WTC11 (cell line): ENCODE results near the gene SPATA2L. TPM values are rescaled to one million over a fixed set of nuclear protein-coding genes. Genes with fewer than 3 reads are reported as not detected.

ENCODE experiments used
- ATAC-seq: fragments of 200-7000 bp; cut with Tn5 transposase; 2 replicates; pipeline ENCODE4 v1.10.0; 2021; ENCODE audit warnings: mild to moderate bottlenecking, moderate library complexity
- CTCF ChIA-PET: fragments of 300-600 bp; sonication (Branson Sonifier 250); formaldehyde crosslinking; loops from one replicate; lab custom pipeline; 2021; ENCODE audit warnings: antibody characterized with exemption; lab: Charles Lee
- POLR2A ChIA-PET: fragments of 350-600 bp; sonication (Branson Sonifier 250); formaldehyde crosslinking; loops from one replicate; lab custom pipeline; 2021; ENCODE audit warnings: antibody characterized with exemption; lab: Charles Lee
- DNase-seq: peaks from one replicate; pipeline ENCODE4 v3.0.0; 2021; ENCODE audit warnings: low spot score
- H3K27ac Mint-ChIP-seq: 2 replicates; pipeline ENCODE4 v1.8.0; 2021; ENCODE audit warnings: mixed read lengths
- H3K27me3 Mint-ChIP-seq: 2 replicates; pipeline ENCODE4 v1.8.0; 2021; ENCODE audit warnings: low read depth, mild to moderate bottlenecking, moderate library complexity, mixed read lengths
- H3K36me3 Mint-ChIP-seq: 2 replicates; pipeline ENCODE4 v1.8.0; 2021; ENCODE audit warnings: mixed read lengths
- H3K4me1 Mint-ChIP-seq: 2 replicates; pipeline ENCODE4 v1.8.0; 2022; ENCODE audit warnings: mixed read lengths
- H3K4me3 Mint-ChIP-seq: 2 replicates; pipeline ENCODE4 v1.8.0; 2021; ENCODE audit warnings: mild to moderate bottlenecking, moderate library complexity, mixed read lengths
- H3K9me3 Mint-ChIP-seq: 2 replicates; pipeline ENCODE4 v1.8.0; 2021; ENCODE audit warnings: mixed read lengths
- ATF6 ChIP-seq: sonication (generic); formaldehyde crosslinking; IDR thresholded peaks from 2 replicates; pipeline ENCODE4 v1.8.1; 2023; ENCODE audit warnings: mild to moderate bottlenecking, missing genetic modification reagents
- CDX4 ChIP-seq: fragments of 250-450 bp; sonication (Bioruptor Pico); IDR thresholded peaks from 2 replicates; pipeline ENCODE4 v1.9.0; 2021; ENCODE audit warnings: moderate library complexity, mild to moderate bottlenecking, inconsistent platforms, borderline replicate concordance
- CREM ChIP-seq: sonication (generic); formaldehyde crosslinking; IDR thresholded peaks from 2 replicates; pipeline ENCODE4 v1.8.1; 2022; ENCODE audit warnings: mild to moderate bottlenecking, missing genetic modification reagents, moderate library complexity
- ELF4 ChIP-seq: sonication (generic); formaldehyde crosslinking; IDR thresholded peaks from 2 replicates; pipeline ENCODE4 v1.8.1; 2022; ENCODE audit warnings: low read depth, mild to moderate bottlenecking, moderate library complexity, missing genetic modification reagents
- ESRRA ChIP-seq: sonication (generic); formaldehyde crosslinking; IDR thresholded peaks from 2 replicates; pipeline ENCODE4 v1.8.1; 2022; ENCODE audit warnings: mild to moderate bottlenecking, missing genetic modification reagents, borderline replicate concordance
- ETV6 ChIP-seq: sonication (generic); formaldehyde crosslinking; IDR thresholded peaks from 2 replicates; pipeline ENCODE4 v1.8.1; 2022; ENCODE audit warnings: mild to moderate bottlenecking, missing genetic modification reagents
- FOXK1 ChIP-seq: sonication (generic); formaldehyde crosslinking; IDR thresholded peaks from 2 replicates; pipeline ENCODE4 v1.8.0; 2022; ENCODE audit warnings: mild to moderate bottlenecking, moderate library complexity, missing genetic modification reagents
- FOXP1 ChIP-seq: sonication (generic); formaldehyde crosslinking; IDR thresholded peaks from 2 replicates; pipeline ENCODE4 v1.8.0; 2022; ENCODE audit warnings: missing genetic modification reagents, mild to moderate bottlenecking, moderate library complexity, borderline replicate concordance
- GABPB1 ChIP-seq: sonication (generic); formaldehyde crosslinking; IDR thresholded peaks from 2 replicates; pipeline ENCODE4 v1.8.1; 2023; ENCODE audit warnings: mild to moderate bottlenecking, missing genetic modification reagents
- NFYB ChIP-seq: sonication (generic); formaldehyde crosslinking; conservative IDR thresholded peaks from 2 replicates; pipeline ENCODE4 v1.8.0; 2022; ENCODE audit warnings: low read depth, missing genetic modification reagents
- PRDM15 ChIP-seq: sonication (generic); formaldehyde crosslinking; IDR thresholded peaks from 2 replicates; pipeline ENCODE4 v1.8.0; 2022; ENCODE audit warnings: missing genetic modification reagents
- PREB ChIP-seq: sonication (generic); formaldehyde crosslinking; IDR thresholded peaks from 2 replicates; pipeline ENCODE4 v1.8.1; 2022; ENCODE audit warnings: mild to moderate bottlenecking, missing genetic modification reagents, moderate library complexity, borderline replicate concordance
- SP1 ChIP-seq: sonication (generic); formaldehyde crosslinking; conservative IDR thresholded peaks from 2 replicates; pipeline ENCODE4 v1.8.1; 2022; ENCODE audit warnings: missing genetic modification reagents
- USF1 ChIP-seq: sonication (generic); formaldehyde crosslinking; IDR thresholded peaks from 2 replicates; pipeline ENCODE4 v1.8.0; 2022; ENCODE audit warnings: mild to moderate bottlenecking, missing genetic modification reagents
- USF2 ChIP-seq: sonication (generic); formaldehyde crosslinking; IDR thresholded peaks from 2 replicates; pipeline ENCODE4 v1.8.1; 2023; ENCODE audit warnings: mild to moderate bottlenecking, missing genetic modification reagents, moderate library complexity
- ZBTB21 ChIP-seq: sonication (generic); formaldehyde crosslinking; IDR thresholded peaks from 2 replicates; pipeline ENCODE4 v1.8.1; 2023; ENCODE audit warnings: mild to moderate bottlenecking, missing genetic modification reagents, borderline replicate concordance
- ZMAT4 ChIP-seq: fragments of 250-450 bp; sonication (Bioruptor Pico); IDR thresholded peaks from 2 replicates; pipeline ENCODE4 v1.9.0; 2021; ENCODE audit warnings: mild to moderate bottlenecking
- ZNF263 ChIP-seq: sonication (generic); formaldehyde crosslinking; IDR thresholded peaks from 2 replicates; pipeline ENCODE4 v1.8.1; 2022; ENCODE audit warnings: low read depth, mild to moderate bottlenecking, moderate library complexity, missing genetic modification reagents
- ZNF532 ChIP-seq: fragments of 250-450 bp; sonication (Bioruptor Pico); IDR thresholded peaks from 2 replicates; pipeline ENCODE4 v1.9.0; 2021; ENCODE audit warnings: mild to moderate bottlenecking, borderline replicate concordance
- total RNA-seq: library from RNA; stranded (reverse); gene quantifications from 3 replicates; pipeline ENCODE4 v1.2.3, GENCODE V29; 2021

SPATA2L gene
- total RNA-seq, 1 experiment from 2014 or later = 15.7 TPM

- TF ChIP-seq ELF4 (CRISPR knock-in tag) (0 out of 2 replicates have a peak, but pooled peaks have one; percentile 35), ESRRA (CRISPR knock-in tag) (no peak), ATF6 (no peak), CDX4 (no peak), PRDM15 (CRISPR knock-in tag) (no peak), ZNF263 (CRISPR knock-in tag) (no peak), FOXP1 (CRISPR knock-in tag) (0 out of 2 replicates have a peak, but pooled peaks have one; percentile 57), PREB (CRISPR knock-in tag) (0 out of 2 replicates have a peak, but pooled peaks have one; percentile 80), ZMAT4 (CRISPR knock-in tag) (no peak)
Observed at GRCh38 chr16:89700649-89701424, 668 bp downstream of the SPATA2L start (continued).

GRCh38 chr16:89700100-89700648 is 1.3 kb downstream of the SPATA2L start:
- Mint-ChIP-seq H3K27ac (no peak overlapping the region; the same call in 1 of the 2 replicates), H3K27me3 (peaks cover 25% of the 10 kb centered on the region), H3K36me3 (peaks cover 3% of the 10 kb centered on the region; the same call in 1 of the 2 replicates), H3K9me3 (no peaks in the 10 kb centered on the region), H3K4me1 (peaks cover 12% of the 10 kb centered on the region), H3K4me3 (peak overlapping the region; percentile 64)
- ChIA-PET POLR2A (interaction anchor here (0.9 to 2.6 kb wide), 7 partner anchors 11 to 892 kb away, joined by 3 to 18 read pairs (median 6); partner anchors contain the start of genes CDK10, CHMP1A and SPATA33), CTCF (interaction anchor here (0.6 to 3.6 kb wide), 37 partner anchors 10 to 507 kb away, joined by 3 to 36 read pairs (median 4); partner anchors contain the start of genes CDK10, CHMP1A, MC1R and SPATA33)
- ATAC-seq = peak; percentile 59
- peak; percentile 100 for DNase-seq
- TF ChIP-seq CREM (CRISPR knock-in tag) (peak; percentile 79; the same call in 1 of the 2 replicates), SP1 (CRISPR knock-in tag) (peak; percentile 64), USF1 (CRISPR knock-in tag) (peak; percentile 99), ZNF532 (CRISPR knock-in tag) (no peak), GABPB1 (peak; percentile 62; the same call in 1 of the 2 replicates), FOXK1 (CRISPR knock-in tag) (peak; percentile 37; the same call in 1 of the 2 replicates), ETV6 (CRISPR knock-in tag) (peak; percentile 57; the same call in 1 of the 2 replicates), USF2 (CRISPR knock-in tag) (peak; percentile 98), NFYB (CRISPR knock-in tag) (no peak), ZBTB21 (CRISPR knock-in tag) (peak; percentile 97)
